ENCODE results near the gene ST7. TPM values are rescaled to one million over a fixed set of nuclear protein-coding genes. Genes with fewer than 3 reads are reported as not detected.

The ST7 gene
- total RNA-seq, 1 donor from 2014 or later, result 8.3 TPM

DNA sequence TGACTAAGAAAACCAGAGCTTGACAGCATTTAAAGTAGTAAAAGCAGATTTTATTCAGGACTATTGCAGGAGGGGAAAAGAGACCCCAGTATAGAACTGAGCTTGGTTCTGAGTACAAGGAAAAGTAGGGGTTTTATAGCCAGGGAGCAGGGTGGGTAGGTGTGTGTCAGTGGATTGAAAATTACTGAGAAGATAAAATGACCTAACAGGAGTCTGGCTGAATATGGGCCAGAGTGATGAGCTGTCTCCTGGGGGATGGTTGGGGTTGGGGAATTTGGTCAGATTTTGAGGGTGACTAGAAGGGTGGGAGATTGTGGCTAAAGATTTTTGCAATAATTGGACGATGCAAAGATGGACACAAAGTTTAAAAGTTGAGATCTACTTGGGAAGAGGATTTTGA lies 114.0 kb downstream of the ST7 start:
- ChIA-PET POLR2A (no interaction called here), CTCF (no interaction called here)
- no peaks in the 10 kb centered on the region for H3K27me3 Mint-ChIP-seq
- TF ChIP-seq CTCF (IDR thresholded peaks at IDR 0.05), result no peak
- H3K9me3 Mint-ChIP-seq, result no peaks in the 10 kb centered on the region
- H3K4me3 Mint-ChIP-seq, result no peak overlapping the region
- H3K36me3 Mint-ChIP-seq (ENCODE audit: low read depth), result no peaks in the 10 kb centered on the region
- H3K27ac Mint-ChIP-seq, result no peak overlapping the region
- DNase-seq (no peak), ATAC-seq (ENCODE audit: low read depth) (no peak)
- intact Hi-C loops (cut with micrococcal nuclease), result loop anchor here (5.0 kb wide), 1 partner anchor 35 kb away; no protein-coding TSS in a partner anchor
- no peaks in the 10 kb centered on the region for H3K4me1 Mint-ChIP-seq

DNA sequence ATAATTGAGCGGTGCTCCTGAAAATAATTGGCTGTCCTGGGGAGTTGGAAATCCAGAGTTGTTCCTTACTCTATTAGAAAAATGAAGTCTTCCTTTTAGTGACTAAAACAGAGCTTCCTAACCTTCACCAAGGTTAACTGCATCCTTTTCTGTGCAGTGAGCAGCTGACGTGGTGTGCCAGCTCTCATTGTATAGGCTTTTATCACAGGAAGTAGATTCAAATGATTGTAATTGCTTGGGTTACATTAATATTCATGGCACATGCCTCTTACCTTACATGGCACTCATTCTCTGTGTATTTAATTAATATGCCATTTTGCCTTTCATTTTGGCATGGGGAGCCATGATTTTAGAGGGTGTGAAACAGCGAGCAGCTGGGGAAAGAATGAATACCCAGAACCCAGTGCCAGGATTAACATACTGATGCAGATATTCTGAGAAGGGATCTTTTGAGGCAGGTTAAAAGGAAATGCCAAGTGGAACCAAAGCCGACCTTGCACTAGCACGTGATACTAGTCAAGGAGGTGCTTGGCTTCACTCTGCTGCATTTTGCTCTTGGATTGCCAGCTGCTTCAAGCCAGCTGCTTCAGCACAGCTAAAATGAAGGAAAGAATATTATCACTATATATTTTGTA lies 115.3 kb downstream of the ST7 start:
- ChIA-PET POLR2A (no interaction called here), CTCF (no interaction called here)
- Mint-ChIP-seq H3K36me3 (ENCODE audit: low read depth) (no peaks in the 10 kb centered on the region), H3K27me3 (no peaks in the 10 kb centered on the region), H3K4me1 (no peaks in the 10 kb centered on the region), H3K27ac (no peak overlapping the region), H3K4me3 (no peak overlapping the region), H3K9me3 (no peaks in the 10 kb centered on the region)
- TF ChIP-seq CTCF (IDR thresholded peaks at IDR 0.05), result no peak
- intact Hi-C loops (cut with micrococcal nuclease), result loop anchor here (5.0 kb wide), 1 partner anchor 36 kb away; no protein-coding TSS in a partner anchor
- DNase-seq (no peak), ATAC-seq (ENCODE audit: low read depth) (no peak)

- Mint-ChIP-seq H3K27me3 (no peaks in the 10 kb centered on the region), H3K4me3 (no peak overlapping the region), H3K27ac (no peak overlapping the region), H3K36me3 (ENCODE audit: low read depth) (no peaks in the 10 kb centered on the region), H3K9me3 (no peaks in the 10 kb centered on the region), H3K4me1 (no peaks in the 10 kb centered on the region)
- TF ChIP-seq CTCF (IDR thresholded peaks at IDR 0.05), result no peak
- ATAC-seq (ENCODE audit: low read depth), result no peak
- POLR2A ChIA-PET, result no interaction called here
- intact Hi-C loops (cut with micrococcal nuclease), result loop anchor here (5.0 kb wide), 1 partner anchor 37 kb away; no protein-coding TSS in a partner anchor
- CTCF ChIA-PET, result no interaction called here
- no peak for DNase-seq
These were observed 116.1 kb downstream of the ST7 start for GRCh38 chr7:117069379-117069778.

- H3K27me3 Mint-ChIP-seq, result no peaks in the 10 kb centered on the region
These were observed 118.2 kb downstream of the ST7 start for GRCh38 chr7:117071551-117071950.

GRCh38 chr7:117072620-117073118 lies 119.4 kb downstream of the ST7 start:
- peaks cover 3% of the 10 kb centered on the region for H3K36me3 Mint-ChIP-seq (ENCODE audit: low read depth)
- DNase-seq, result no peak
- POLR2A ChIA-PET, result no interaction called here
- TF ChIP-seq CTCF (IDR thresholded peaks at IDR 0.05), result no peak
- no peak overlapping the region for H3K27ac Mint-ChIP-seq
- ATAC-seq (ENCODE audit: low read depth), result no peak
- H3K9me3 Mint-ChIP-seq, result peaks cover 3% of the 10 kb centered on the region
- CTCF ChIA-PET, result no interaction called here
- H3K4me3 Mint-ChIP-seq, result no peak overlapping the region
- no peaks in the 10 kb centered on the region for H3K4me1 Mint-ChIP-seq
- H3K27me3 Mint-ChIP-seq, result no peaks in the 10 kb centered on the region
- intact Hi-C loops (cut with micrococcal nuclease), result no loop called here

More at GRCh38 chr7:117071551-117071950, 118.2 kb downstream of the ST7 start:
- POLR2A ChIA-PET, result no interaction called here
- Mint-ChIP-seq H3K36me3 (ENCODE audit: low read depth) (peaks cover 3% of the 10 kb centered on the region), H3K9me3 (peaks cover 3% of the 10 kb centered on the region), H3K4me1 (no peaks in the 10 kb centered on the region), H3K4me3 (no peak overlapping the region), H3K27ac (no peak overlapping the region)
- CTCF ChIA-PET, result no interaction called here
- intact Hi-C loops (cut with micrococcal nuclease), result no loop called here
- TF ChIP-seq CTCF (IDR thresholded peaks at IDR 0.05), result no peak
- ATAC-seq (ENCODE audit: low read depth) (no peak), DNase-seq (no peak)
